Neural progenitor cell (in vitro differentiated cells): ENCODE results near the gene EIF3I.

Experiments used
- EZH2 ChIP-seq: fragments of 200-600 bp; sonication (generic); IDR thresholded peaks from 2 replicates; pipeline ENCODE4 v1.6.1; 2017; ENCODE audit warnings: antibody characterized with exemption, mild to moderate bottlenecking, moderate library complexity
- EZH2phosphoT487 ChIP-seq: fragments of 200-600 bp; sonication (generic); IDR thresholded peaks from 2 replicates; pipeline ENCODE4 v1.6.1; 2017; ENCODE audit warnings: antibody characterized with exemption
- TF ChIP-seq, protein P1 (sequence below): fragments of 200-600 bp; sonication (generic); IDR thresholded peaks from 2 replicates; pipeline ENCODE4 v1.5.1; 2017; ENCODE audit warnings: antibody characterized with exemption, mild to moderate bottlenecking

DNA sequence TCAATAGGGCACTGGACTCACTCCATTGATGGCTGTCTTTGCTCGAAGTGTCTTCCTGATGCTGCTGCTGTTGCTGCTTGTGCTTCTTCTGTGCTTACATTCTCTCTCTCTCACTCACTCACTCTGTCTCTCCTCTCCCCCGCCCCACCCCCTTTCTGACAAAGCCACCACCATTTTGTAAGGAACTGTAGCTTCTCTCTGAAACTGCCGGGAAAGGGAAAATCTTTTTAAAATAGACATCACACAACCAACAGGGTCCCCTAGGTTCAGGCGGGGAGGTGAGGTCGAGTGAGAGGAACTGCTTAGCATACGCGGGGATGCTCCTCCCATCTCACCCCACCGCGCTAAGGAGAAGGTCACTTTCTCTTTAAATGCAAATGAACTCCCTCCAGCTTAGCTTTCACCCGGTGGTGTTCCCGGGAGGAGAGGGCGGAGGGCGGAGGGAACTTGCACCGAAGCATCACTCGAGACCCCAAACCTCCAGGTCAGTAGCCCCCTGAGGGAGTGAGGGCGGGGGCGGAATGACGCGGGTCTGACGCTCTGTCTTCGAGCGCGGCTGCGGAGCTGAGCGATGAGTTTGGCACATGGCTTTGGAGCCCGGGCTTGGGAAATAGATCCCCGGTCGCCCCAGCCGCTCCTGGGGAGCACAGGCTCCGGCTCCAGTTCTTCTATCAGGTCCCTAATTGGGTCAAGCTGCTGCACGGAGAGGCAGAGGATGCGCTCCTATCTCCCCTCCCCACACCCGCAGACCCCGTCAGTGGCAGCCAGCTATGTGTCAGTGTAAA lies 21.8 kb upstream of the EIF3I start, which contains the start of gene CCDC28B:
- TF ChIP-seq EZH2 (no peak), EZH2phosphoT487 (no peak)
- TF ChIP-seq, protein P1, sequence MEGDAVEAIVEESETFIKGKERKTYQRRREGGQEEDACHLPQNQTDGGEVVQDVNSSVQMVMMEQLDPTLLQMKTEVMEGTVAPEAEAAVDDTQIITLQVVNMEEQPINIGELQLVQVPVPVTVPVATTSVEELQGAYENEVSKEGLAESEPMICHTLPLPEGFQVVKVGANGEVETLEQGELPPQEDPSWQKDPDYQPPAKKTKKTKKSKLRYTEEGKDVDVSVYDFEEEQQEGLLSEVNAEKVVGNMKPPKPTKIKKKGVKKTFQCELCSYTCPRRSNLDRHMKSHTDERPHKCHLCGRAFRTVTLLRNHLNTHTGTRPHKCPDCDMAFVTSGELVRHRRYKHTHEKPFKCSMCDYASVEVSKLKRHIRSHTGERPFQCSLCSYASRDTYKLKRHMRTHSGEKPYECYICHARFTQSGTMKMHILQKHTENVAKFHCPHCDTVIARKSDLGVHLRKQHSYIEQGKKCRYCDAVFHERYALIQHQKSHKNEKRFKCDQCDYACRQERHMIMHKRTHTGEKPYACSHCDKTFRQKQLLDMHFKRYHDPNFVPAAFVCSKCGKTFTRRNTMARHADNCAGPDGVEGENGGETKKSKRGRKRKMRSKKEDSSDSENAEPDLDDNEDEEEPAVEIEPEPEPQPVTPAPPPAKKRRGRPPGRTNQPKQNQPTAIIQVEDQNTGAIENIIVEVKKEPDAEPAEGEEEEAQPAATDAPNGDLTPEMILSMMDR = no peak
